K562 (cell line): ENCODE measurements around the gene LAMA2. TPM values are rescaled to one million over a fixed set of nuclear protein-coding genes. Genes with fewer than 3 reads are reported as not detected.

ENCODE experiments used
- ATAC-seq: fragments of 200-7000 bp; cut with Tn5 transposase; 3 replicates; pipeline ENCODE4 v1.9.1; 2020; ENCODE audit warnings: moderate library complexity
- BruUV-seq: library from RNA; stranded (reverse); fragments of 400-500 nt; replicated peaks from 2 replicates; lab custom pipeline; 2021; lab: Mats Ljungman, UMichigan
- CTCF ChIA-PET: fragments of 300-600 bp; formaldehyde crosslinking; extraction: SDS; loops from one replicate; lab custom pipeline; 2021; ENCODE audit warnings: low intra/inter-chr PET ratio; lab: Yijun Ruan, JAX
- POLR2A ChIA-PET: fragments of 300-600, 350-650 bp; sonication (Branson Sonifier 250); formaldehyde crosslinking; extraction: SDS; loops from one replicate; lab custom pipeline; 2021; ENCODE audit warnings: antibody characterized with exemption, inconsistent platforms; lab: Yijun Ruan, JAX
- DNase-seq, 4 experiments: peaks; one replicate each; pipeline versions ENCODE4 v3.0.0 to v3.0.0-alpha.2; 2011 to 2018; ENCODE audit warnings: low spot score in 3 of 4, mixed read lengths in 3 of 4; ENCODE audit errors: extremely low read depth in 1 of 4
- FAIRE-seq: peaks from 2 replicates; lab custom pipeline; 2011; peaks lifted over from hg19 to GRCh38; lab: Jason Lieb, UNC
- H2AFZ ChIP-seq: 2 replicates; pipeline ENCODE4 v1.6.0; 2011; ENCODE audit warnings: low read depth, low read length, control low read depth, inconsistent platforms
- H3K27ac ChIP-seq: fragments of 200-600 bp; 3 replicates; pipeline ENCODE4 v1.8.0; 2011; ENCODE audit warnings: low read depth, mild to moderate bottlenecking, control low read depth, inconsistent platforms, low read length, moderate library complexity, mixed read lengths; ENCODE audit errors: extremely low read depth
- H3K27me3 ChIP-seq, 2 experiments: fragments of 300-600 bp in 1 of 2; 2 replicates in 1 of 2; 3 replicates in 1 of 2; pipeline versions ENCODE4 v1.6.0 to v1.8.0; 2011; ENCODE audit warnings: inconsistent platforms in 2 of 2, low read length in 2 of 2, mild to moderate bottlenecking in 1 of 2, mixed read lengths in 1 of 2, moderate library complexity in 1 of 2; ENCODE audit not compliant: control insufficient read depth in 2 of 2, insufficient read depth in 2 of 2
- H3K36me3 ChIP-seq: fragments of 300-600 bp; 3 replicates; pipeline ENCODE4 v1.8.0; 2011; ENCODE audit warnings: mild to moderate bottlenecking, low read length, inconsistent platforms; ENCODE audit not compliant: control insufficient read depth, insufficient read depth
- H3K4me1 ChIP-seq, 2 experiments: fragments of 200-600 bp in 1 of 2; replicated peaks in 1 of 2; 2 replicates in 1 of 2; 3 replicates in 1 of 2; pipeline versions ENCODE4 v1.5.1 to v1.8.0; 2011; ENCODE audit warnings: inconsistent platforms in 2 of 2, low read length in 2 of 2, mild to moderate bottlenecking in 1 of 2, mixed read lengths in 1 of 2, moderate library complexity in 1 of 2; ENCODE audit not compliant: control insufficient read depth in 2 of 2, insufficient read depth in 2 of 2
- H3K4me2 ChIP-seq: 2 replicates; pipeline ENCODE4 v1.6.1; 2011; ENCODE audit warnings: low read length, control low read depth, inconsistent platforms, mixed read lengths; ENCODE audit not compliant: insufficient read depth
- H3K4me3 ChIP-seq: fragments of 200-600 bp; sonication (generic), shearing (Covaris generic); 2 replicates; pipeline ENCODE4 v1.5.1; 2016; ENCODE audit warnings: control low read depth, inconsistent platforms
- H3K79me2 ChIP-seq: fragments of 200-600 bp; 3 replicates; pipeline ENCODE4 v1.8.0; 2011; ENCODE audit warnings: low read length, inconsistent platforms; ENCODE audit not compliant: control insufficient read depth, insufficient read depth
- H3K9ac ChIP-seq, 2 experiments: 2 replicates each; pipeline versions ENCODE4 v1.6.0 to v1.6.1; 2011; ENCODE audit warnings: low read depth in 2 of 2, low read length in 2 of 2, control low read depth in 1 of 2, inconsistent platforms in 1 of 2, mild to moderate bottlenecking in 1 of 2, mixed read lengths in 1 of 2; ENCODE audit not compliant: insufficient read depth in 1 of 2
- H3K9me1 ChIP-seq: one replicate; pipeline ENCODE4 v1.6.0; 2011; ENCODE audit warnings: inconsistent platforms, mild to moderate bottlenecking, low read length, moderate library complexity; ENCODE audit not compliant: control insufficient read depth, insufficient read depth
- H3K9me3 ChIP-seq: replicated peaks from 2 replicates; pipeline ENCODE4 v1.5.1; 2011; ENCODE audit warnings: low read depth, low read length, inconsistent platforms; ENCODE audit not compliant: control insufficient read depth, insufficient read depth
- H4K20me1 ChIP-seq: replicated peaks from 2 replicates; pipeline ENCODE4 v1.6.1; 2011; ENCODE audit warnings: low read length, inconsistent platforms, mixed read lengths; ENCODE audit not compliant: control insufficient read depth, insufficient read depth
- ATF1 ChIP-seq, 2 experiments: fragments of 450-650 bp in 1 of 2; IDR thresholded peaks; 2 replicates each; pipeline ENCODE4 v1.6.1; 2016; ENCODE audit warnings: missing compliant biosample characterization in 1 of 2, missing genetic modification characterization in 1 of 2
- CHCHD3 ChIP-seq: fragments of 250-450 bp; sonication (Bioruptor Pico); IDR thresholded peaks from 2 replicates; pipeline ENCODE4 v2.1.2; 2022; ENCODE audit warnings: mild to moderate bottlenecking
- EP300 ChIP-seq: IDR thresholded peaks from 2 replicates; pipeline ENCODE4 v1.6.1; 2012; ENCODE audit warnings: low read length, improper control_type of control experiment
- FOXJ3 ChIP-seq: sonication (generic); formaldehyde crosslinking; IDR thresholded peaks from 2 replicates; pipeline ENCODE4 v1.4.0; 2020; ENCODE audit warnings: mild to moderate bottlenecking, missing genetic modification reagents
- GTF2A2 ChIP-seq: IDR thresholded peaks from 2 replicates; pipeline ENCODE4 v1.6.1; 2016; ENCODE audit warnings: mild to moderate bottlenecking, missing genetic modification characterization, missing compliant biosample characterization
- KAT8 ChIP-seq: fragments of 450-650 bp; IDR thresholded peaks from 2 replicates; pipeline ENCODE4 v1.6.1; 2016; ENCODE audit warnings: low read depth, mild to moderate bottlenecking
- NCOA4 ChIP-seq: fragments of 450-650 bp; IDR thresholded peaks from 2 replicates; pipeline ENCODE4 v1.6.1; 2018; ENCODE audit warnings: mild to moderate bottlenecking; ENCODE audit not compliant: partially characterized antibody
- NFIX ChIP-seq: fragments of 250-450 bp; sonication (Bioruptor Pico); IDR thresholded peaks from 2 replicates; pipeline ENCODE4 v1.4.0; 2020; ENCODE audit warnings: low read depth, mild to moderate bottlenecking, moderate library complexity
- NR1H2 ChIP-seq: sonication (generic); formaldehyde crosslinking; IDR thresholded peaks from 2 replicates; pipeline ENCODE4 v1.4.0; 2020; ENCODE audit warnings: mild to moderate bottlenecking, missing genetic modification reagents
- PURB ChIP-seq: sonication (generic); formaldehyde crosslinking; IDR thresholded peaks from 2 replicates; pipeline ENCODE4 v1.9.0; 2021; ENCODE audit warnings: low read depth, mild to moderate bottlenecking, missing genetic modification reagents
- TEAD2 ChIP-seq: fragments of 450-650 bp; IDR thresholded peaks from 2 replicates; pipeline ENCODE4 v1.6.1; 2016; ENCODE audit warnings: missing genetic modification characterization, control low read depth, missing compliant biosample characterization
- ZBTB8A ChIP-seq: fragments of 450-650 bp; IDR thresholded peaks from 2 replicates; pipeline ENCODE4 v1.6.1; 2018; ENCODE audit warnings: mild to moderate bottlenecking, moderate library complexity; ENCODE audit not compliant: partially characterized antibody
- ZNF668 ChIP-seq: fragments of 250-450 bp; sonication (Bioruptor Pico); IDR thresholded peaks from 2 replicates; pipeline ENCODE4 v1.8.0; 2022; ENCODE audit warnings: mild to moderate bottlenecking, inconsistent platforms
- ZNF780A ChIP-seq: fragments of 250-450 bp; sonication (Bioruptor Pico); IDR thresholded peaks from 2 replicates; pipeline ENCODE4 v1.5.0; 2021; ENCODE audit warnings: mild to moderate bottlenecking
- WGBS: fragments of 100-300 bp; shearing (Covaris generic); methylation state at CpG from one replicate; pipeline ENCODE4 v1.1.6; 2016; ENCODE audit warnings: low coverage, mixed read lengths; ENCODE audit not compliant: insufficient coverage; ENCODE audit errors: missing lambda C conversion rate; 5-methylcytosine and 5-hydroxymethylcytosine counted together
- in situ Hi-C: fragments of 300-500 bp; cut with MboI; formaldehyde crosslinking; loops from 4 replicates; pipeline ENCODE4 v1.15.0; 2018; ENCODE audit warnings: inconsistent platforms, mixed read lengths
- intact Hi-C: fragments of 100-400 bp; cut with micrococcal nuclease; formaldehyde crosslinking; loops from 2 replicates; pipeline ENCODE4 v1.14.2; 2022
- polyA plus RNA-seq, 8 experiments: library from polyadenylated mRNA; depleted of rRNA in 4 of 8; stranded (reverse) in 5 of 8; unstranded in 3 of 8; fragments of >200 nt; fragmentation: Nextera tagmentation in 2 of 8; fragmentation: Illumina TruSeq in 1 of 8; extraction: Ambion mirVana in 2 of 8; extraction: Trizol in 1 of 8; gene quantifications; 2 replicates each; pipeline versions ENCODE4 v1.2.1 to v1.2.3, GENCODE V29; 2011 to 2014; ENCODE audit warnings: inconsistent platforms in 1 of 8, missing spikeins in 1 of 8
- total RNA-seq, 7 experiments: library from RNA; depleted of rRNA in 6 of 7; stranded (reverse); fragments of >200 nt in 6 of 7; fragmentation: Illumina TruSeq in 2 of 7; extraction: Trizol in 2 of 7; gene quantifications; 2 replicates each; pipeline versions ENCODE4 v1.2.1 to v1.2.3, GENCODE V29; 2011 to 2021; ENCODE audit warnings: low replicate concordance in 1 of 7
- TF ChIP-seq, protein P1 (sequence below), 2 experiments: fragments of 150-350 bp in 1 of 2; IDR thresholded peaks; 2 replicates each; pipeline ENCODE4 v1.6.1; 2012 to 2016; ENCODE audit warnings: low read depth in 2 of 2, low read length in 2 of 2, mild to moderate bottlenecking in 1 of 2, moderate library complexity in 1 of 2
- TF ChIP-seq, protein P2 (sequence below): sonication (generic); formaldehyde crosslinking; IDR thresholded peaks from 2 replicates; pipeline ENCODE4 v1.8.0; 2022; ENCODE audit warnings: mild to moderate bottlenecking, missing genetic modification reagents
- TF ChIP-seq, protein P3 (sequence below): fragments of 250-450 bp; sonication (Bioruptor Pico); IDR thresholded peaks from 2 replicates; pipeline ENCODE4 v1.5.0; 2021
- TF ChIP-seq, protein P4 (sequence below), 3 experiments: IDR thresholded peaks in 2 of 3; conservative IDR thresholded peaks in 1 of 3; 2 replicates each; pipeline ENCODE4 v1.5.1; 2011 to 2012; ENCODE audit warnings: low read length in 3 of 3, mild to moderate bottlenecking in 3 of 3, control low read depth in 2 of 3, improper control_type of control experiment in 1 of 3, inconsistent platforms in 1 of 3, low read depth in 1 of 3, mixed read lengths in 1 of 3, moderate library complexity in 1 of 3; ENCODE audit not compliant: insufficient read depth in 2 of 3

The LAMA2 gene
- total and polyA plus RNA-seq, 9 of the 15 experiments (the other 6 are each of a cell fraction or from before 2014, with no cell fraction given) = 0.04 to 1.5 (median 0.36) TPM

DNA sequence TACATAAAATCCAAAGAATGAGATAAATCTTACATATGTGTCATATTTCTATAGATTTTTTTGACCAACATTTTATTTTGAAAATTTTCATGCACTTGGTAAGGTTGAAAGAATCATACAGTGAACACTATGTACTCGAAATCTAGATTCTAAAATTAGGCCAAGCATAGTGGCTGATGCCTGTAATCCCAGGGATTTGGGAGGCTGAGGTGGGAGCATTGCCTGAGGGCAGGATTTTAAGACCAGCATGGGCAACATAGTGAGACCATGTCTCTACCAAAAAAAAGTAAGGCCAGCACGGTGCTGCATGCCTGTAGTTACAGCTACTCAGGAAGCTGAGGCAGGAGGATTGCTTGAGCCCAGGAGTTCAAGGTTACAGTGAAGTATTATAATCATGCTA, 158.6 kb downstream of the LAMA2 start:
- WGBS = 0% methylated on average over 2 of the region's 2 CpGs
- no peak for FAIRE-seq

More for the DNA sequence above, 158.6 kb downstream of the LAMA2 start:
- no peak overlapping the region for H3K9ac ChIP-seq
- H3K9me1 ChIP-seq = no peaks in the 10 kb centered on the region
- POLR2A ChIA-PET = no interaction called here
- no peak overlapping the region for H3K27ac ChIP-seq
- BruUV-seq = no TSS peak
- H3K4me3 ChIP-seq = no peak overlapping the region
- H3K9me3 ChIP-seq = no peaks in the 10 kb centered on the region
- H3K4me1 ChIP-seq = no peaks in the 10 kb centered on the region
- H3K4me2 ChIP-seq = no peak overlapping the region
- H3K79me2 ChIP-seq = no peaks in the 10 kb centered on the region
- in situ Hi-C loops = no loop called here
- intact Hi-C loops = no loop called here
- CTCF ChIA-PET = no interaction called here
- no peak for ATAC-seq
- no peaks in the 10 kb centered on the region for H3K36me3 ChIP-seq
- H4K20me1 ChIP-seq = no peaks in the 10 kb centered on the region
- no peaks in the 10 kb centered on the region for H3K27me3 ChIP-seq
- no peak for DNase-seq
- H2AFZ ChIP-seq = no peak overlapping the region
- TF ChIP-seq, protein P1, sequence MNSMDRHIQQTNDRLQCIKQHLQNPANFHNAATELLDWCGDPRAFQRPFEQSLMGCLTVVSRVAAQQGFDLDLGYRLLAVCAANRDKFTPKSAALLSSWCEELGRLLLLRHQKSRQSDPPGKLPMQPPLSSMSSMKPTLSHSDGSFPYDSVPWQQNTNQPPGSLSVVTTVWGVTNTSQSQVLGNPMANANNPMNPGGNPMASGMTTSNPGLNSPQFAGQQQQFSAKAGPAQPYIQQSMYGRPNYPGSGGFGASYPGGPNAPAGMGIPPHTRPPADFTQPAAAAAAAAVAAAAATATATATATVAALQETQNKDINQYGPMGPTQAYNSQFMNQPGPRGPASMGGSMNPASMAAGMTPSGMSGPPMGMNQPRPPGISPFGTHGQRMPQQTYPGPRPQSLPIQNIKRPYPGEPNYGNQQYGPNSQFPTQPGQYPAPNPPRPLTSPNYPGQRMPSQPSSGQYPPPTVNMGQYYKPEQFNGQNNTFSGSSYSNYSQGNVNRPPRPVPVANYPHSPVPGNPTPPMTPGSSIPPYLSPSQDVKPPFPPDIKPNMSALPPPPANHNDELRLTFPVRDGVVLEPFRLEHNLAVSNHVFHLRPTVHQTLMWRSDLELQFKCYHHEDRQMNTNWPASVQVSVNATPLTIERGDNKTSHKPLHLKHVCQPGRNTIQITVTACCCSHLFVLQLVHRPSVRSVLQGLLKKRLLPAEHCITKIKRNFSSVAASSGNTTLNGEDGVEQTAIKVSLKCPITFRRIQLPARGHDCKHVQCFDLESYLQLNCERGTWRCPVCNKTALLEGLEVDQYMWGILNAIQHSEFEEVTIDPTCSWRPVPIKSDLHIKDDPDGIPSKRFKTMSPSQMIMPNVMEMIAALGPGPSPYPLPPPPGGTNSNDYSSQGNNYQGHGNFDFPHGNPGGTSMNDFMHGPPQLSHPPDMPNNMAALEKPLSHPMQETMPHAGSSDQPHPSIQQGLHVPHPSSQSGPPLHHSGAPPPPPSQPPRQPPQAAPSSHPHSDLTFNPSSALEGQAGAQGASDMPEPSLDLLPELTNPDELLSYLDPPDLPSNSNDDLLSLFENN (IDR thresholded peaks at IDR 0.05; ENCODE audit: low read depth in 2 of 2, low read length in 2 of 2) = no peak
- no peak for TF ChIP-seq GTF2A2 (tag)
- TF ChIP-seq, protein P2, sequence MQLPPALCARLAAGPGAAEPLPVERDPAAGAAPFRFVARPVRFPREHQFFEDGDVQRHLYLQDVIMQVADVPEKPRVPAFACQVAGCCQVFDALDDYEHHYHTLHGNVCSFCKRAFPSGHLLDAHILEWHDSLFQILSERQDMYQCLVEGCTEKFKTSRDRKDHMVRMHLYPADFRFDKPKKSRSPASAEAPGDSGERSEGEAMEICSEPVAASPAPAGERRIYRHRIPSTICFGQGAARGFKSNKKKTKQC = no peak
- no peak for TF ChIP-seq KAT8
- TF ChIP-seq TEAD2 (tag) = no peak
- TF ChIP-seq, protein P3, sequence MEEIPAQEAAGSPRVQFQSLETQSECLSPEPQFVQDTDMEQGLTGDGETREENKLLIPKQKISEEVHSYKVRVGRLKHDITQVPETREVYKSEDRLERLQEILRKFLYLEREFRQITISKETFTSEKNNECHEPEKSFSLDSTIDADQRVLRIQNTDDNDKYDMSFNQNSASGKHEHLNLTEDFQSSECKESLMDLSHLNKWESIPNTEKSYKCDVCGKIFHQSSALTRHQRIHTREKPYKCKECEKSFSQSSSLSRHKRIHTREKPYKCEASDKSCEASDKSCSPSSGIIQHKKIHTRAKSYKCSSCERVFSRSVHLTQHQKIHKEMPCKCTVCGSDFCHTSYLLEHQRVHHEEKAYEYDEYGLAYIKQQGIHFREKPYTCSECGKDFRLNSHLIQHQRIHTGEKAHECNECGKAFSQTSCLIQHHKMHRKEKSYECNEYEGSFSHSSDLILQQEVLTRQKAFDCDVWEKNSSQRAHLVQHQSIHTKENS (CRISPR knock-in tag) = no peak
- TF ChIP-seq ZBTB8A = no peak
- TF ChIP-seq EP300 = no peak
- no peak for TF ChIP-seq PURB
- TF ChIP-seq ZNF780A (CRISPR knock-in tag) = no peak
- TF ChIP-seq, protein P4, sequence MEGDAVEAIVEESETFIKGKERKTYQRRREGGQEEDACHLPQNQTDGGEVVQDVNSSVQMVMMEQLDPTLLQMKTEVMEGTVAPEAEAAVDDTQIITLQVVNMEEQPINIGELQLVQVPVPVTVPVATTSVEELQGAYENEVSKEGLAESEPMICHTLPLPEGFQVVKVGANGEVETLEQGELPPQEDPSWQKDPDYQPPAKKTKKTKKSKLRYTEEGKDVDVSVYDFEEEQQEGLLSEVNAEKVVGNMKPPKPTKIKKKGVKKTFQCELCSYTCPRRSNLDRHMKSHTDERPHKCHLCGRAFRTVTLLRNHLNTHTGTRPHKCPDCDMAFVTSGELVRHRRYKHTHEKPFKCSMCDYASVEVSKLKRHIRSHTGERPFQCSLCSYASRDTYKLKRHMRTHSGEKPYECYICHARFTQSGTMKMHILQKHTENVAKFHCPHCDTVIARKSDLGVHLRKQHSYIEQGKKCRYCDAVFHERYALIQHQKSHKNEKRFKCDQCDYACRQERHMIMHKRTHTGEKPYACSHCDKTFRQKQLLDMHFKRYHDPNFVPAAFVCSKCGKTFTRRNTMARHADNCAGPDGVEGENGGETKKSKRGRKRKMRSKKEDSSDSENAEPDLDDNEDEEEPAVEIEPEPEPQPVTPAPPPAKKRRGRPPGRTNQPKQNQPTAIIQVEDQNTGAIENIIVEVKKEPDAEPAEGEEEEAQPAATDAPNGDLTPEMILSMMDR (IDR thresholded peaks at IDR 0.05 in 2 of 3, conservative IDR thresholded peaks at IDR 0.05 in 1 of 3; ENCODE audit: insufficient read depth in 2 of 3, low read depth in 1 of 3, low read length in 3 of 3) = no peak
- no peak for TF ChIP-seq NCOA4
- TF ChIP-seq NR1H2 = no peak
- TF ChIP-seq NFIX (CRISPR knock-in tag) = no peak
- no peak for TF ChIP-seq CHCHD3 (CRISPR knock-in tag)
- TF ChIP-seq ATF1 (CRISPR knock-in tag; IDR thresholded peaks at IDR 0.05) = no peak
- TF ChIP-seq ATF1 (tag; IDR thresholded peaks at IDR 0.05) = no peak
- no peak for TF ChIP-seq ZNF668
- TF ChIP-seq FOXJ3 (CRISPR knock-in tag) = no peak
